NCI-H1105 (cell line): ENCODE results near the gene WDR90.

Experiments used
- DNase-seq: peaks from one replicate; lab custom pipeline; 2025; lab: John Stamatoyannopoulos, UW

WDR90 gene

DNA sequence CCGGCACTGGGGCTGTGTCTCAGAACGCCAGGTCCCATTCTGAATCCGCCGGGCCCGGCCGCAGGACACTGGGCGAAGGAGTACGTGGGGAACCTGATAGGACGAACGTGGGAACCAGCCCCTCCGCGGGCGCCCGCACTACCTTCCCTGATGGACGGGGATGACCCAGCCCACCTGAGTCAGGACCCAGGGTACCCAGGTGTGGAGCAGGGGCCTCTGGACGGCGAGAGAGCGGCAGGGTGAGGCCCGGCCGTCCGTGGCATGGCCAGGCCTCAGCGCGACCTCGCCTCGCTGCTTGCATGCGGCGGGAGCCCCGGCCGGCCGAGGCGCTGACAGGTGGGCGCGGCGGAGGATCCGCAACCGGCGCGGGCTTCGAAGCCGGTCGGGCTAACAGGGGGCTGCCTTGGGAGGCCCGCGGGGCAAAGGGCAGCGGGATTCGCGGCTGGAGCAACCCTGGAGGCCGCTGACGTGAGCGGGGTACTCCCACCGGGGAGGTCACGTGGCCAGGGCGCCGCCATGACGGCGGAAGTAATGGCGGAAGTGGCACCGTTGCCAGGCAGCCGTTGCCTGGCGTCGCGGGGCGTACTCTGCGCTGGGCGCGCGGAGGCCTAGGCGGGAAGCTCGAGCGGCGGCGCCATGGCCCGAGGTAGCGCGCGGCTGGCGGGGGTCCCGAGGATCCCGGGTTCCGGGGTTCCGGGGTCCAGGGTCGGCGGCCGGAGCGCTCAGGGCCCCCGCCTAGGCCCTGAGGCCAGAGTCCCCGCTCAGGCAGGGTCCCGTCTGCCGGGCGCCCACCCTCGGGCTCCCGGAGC is at the start of gene WDR90:
WDR90 (plus strand) TSS at position 585 of the 809 bp plus-strand sequence; CDS start at position 637, 52 bp downstream.
- DNase-seq: peak; percentile 83

DNA sequence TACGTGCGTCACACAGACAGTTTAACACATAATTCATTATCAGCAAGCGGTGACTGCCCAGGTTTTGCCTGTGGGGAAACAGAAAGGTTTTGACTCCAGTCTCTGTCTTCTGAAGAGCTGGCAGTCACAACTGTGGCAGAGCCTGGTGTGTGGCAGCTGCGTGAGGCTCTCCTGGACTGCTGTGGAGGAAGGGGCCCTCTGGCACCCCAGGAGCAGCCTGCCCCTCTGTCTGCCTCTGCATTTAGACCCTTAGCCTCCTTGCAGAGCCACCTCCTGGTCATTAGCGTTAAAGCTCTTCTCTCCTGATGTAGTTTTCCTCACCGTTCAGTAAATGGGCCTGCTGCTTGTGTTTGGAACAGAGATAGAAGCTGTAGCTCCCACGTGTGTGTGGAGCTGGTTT is 48.4 kb upstream of the WDR90 start:
- DNase-seq: no peak

DNA sequence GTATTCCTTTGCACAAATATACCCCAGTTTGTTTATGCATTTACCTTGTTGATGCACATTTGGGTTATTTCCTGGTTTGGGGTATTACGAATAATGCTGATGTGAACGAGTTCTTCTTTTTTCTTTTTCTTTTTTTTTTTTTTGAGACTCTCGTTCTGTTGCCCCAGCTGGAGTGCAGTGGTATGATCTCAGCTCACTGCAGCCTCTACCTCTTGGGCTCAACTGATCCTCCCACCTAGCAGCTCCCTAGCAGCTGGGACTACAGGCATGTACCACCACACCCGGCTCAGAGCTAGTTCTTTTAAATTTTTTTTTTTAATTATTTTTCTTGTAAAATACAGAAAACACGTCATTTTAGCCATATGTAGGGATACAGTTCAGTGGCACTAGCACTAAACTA is 45.2 kb upstream of the WDR90 start:
- no peak for DNase-seq

DNA sequence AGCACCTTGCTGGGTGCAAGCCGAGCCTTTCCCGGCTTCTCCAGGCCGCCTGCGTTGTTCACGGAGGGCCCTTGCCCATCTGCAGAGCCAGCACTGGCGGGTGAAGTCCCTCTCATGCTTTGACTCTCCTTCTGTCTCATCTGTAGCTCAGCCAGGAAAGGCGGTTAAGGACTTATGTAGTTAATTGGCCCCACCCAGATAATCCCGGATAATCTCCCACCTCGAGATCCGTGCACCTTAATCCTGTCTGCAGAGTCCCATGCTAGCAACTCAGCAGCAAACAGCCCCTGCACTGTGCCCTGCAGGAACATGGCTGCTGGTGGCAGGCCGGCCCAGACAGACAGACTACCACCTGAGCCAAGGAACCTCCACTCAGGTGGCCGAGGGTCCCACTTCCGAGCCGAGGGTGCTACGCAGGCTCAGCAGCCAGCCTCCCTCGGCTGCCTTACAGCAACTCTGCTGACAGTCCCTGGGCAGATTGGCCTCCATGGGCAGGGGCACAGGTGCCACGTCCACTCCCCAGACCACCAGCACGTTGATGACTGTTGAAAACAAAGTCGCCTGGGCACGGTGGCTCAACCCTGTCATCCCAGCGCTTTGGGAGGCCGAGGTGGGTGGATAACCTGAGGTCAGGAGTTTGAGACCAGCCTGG is 42.4 kb upstream of the WDR90 start:
- DNase-seq: no peak

DNA sequence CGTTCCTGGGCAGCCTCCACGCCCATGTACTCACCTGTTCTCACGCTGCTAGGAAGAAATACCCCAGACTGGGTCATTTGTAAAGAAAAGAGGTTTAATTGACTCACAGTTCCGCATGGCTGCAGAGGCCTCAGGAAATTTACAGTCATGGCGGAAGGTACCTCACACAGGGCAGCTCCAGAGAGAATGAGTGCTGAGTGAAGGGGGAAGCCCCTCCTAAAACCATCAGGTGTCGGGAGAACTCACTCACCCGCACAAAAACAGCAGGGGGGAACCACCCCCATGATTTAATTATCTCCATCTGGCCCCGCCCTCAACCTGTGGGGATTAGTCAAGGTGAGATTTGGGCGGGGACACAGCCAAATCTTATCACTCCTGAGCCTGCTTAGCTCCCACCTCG is 41.1 kb upstream of the WDR90 start:
- no peak for DNase-seq

- DNase-seq: no peak
Observed at GRCh38 chr16:609316-609715, 39.8 kb upstream of the WDR90 start.

DNA sequence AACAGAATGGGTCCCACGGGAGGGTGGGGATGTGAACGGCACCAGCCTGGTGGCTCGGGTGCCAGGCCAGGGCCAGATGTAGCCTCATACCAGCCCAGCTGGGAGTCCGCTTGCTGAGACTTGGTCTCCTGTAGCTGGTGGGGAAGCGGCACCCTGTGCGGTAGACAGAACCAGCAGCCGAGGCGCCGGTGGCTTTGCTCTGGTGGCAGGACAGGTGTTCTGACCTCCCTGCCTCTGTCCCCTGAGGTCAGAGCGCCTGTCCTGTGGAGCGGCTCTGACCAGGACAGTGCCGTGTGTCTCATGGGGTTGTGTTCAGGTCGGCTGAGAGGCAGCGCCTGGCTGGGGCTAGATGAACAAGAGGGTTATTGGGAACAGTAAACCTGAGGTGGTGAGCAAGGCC is 39.2 kb upstream of the WDR90 start:
- DNase-seq: no peak

- no peak for DNase-seq
Observed at GRCh38 chr16:610513-611381, 38.4 kb upstream of the WDR90 start.

DNA sequence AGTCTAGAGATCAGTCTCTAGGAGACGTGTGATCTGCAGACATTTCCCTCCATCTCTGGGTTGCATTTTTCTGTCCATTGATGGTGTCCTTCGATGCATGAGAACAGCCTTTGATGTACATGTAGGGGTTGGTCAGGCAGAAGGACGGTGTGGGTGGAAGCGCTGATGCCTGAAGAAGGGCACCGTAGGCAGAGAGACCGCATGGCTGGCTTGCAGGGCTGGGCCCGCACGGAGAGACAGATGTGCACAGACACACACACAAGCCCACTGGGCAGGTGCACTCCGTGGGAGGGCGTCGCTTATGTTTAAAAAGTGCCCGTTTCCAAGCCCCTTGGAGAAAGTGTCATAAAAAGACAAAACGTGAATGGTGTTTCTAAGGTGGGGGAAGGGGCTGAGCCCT is 34.0 kb upstream of the WDR90 start:
- no peak for DNase-seq

DNA sequence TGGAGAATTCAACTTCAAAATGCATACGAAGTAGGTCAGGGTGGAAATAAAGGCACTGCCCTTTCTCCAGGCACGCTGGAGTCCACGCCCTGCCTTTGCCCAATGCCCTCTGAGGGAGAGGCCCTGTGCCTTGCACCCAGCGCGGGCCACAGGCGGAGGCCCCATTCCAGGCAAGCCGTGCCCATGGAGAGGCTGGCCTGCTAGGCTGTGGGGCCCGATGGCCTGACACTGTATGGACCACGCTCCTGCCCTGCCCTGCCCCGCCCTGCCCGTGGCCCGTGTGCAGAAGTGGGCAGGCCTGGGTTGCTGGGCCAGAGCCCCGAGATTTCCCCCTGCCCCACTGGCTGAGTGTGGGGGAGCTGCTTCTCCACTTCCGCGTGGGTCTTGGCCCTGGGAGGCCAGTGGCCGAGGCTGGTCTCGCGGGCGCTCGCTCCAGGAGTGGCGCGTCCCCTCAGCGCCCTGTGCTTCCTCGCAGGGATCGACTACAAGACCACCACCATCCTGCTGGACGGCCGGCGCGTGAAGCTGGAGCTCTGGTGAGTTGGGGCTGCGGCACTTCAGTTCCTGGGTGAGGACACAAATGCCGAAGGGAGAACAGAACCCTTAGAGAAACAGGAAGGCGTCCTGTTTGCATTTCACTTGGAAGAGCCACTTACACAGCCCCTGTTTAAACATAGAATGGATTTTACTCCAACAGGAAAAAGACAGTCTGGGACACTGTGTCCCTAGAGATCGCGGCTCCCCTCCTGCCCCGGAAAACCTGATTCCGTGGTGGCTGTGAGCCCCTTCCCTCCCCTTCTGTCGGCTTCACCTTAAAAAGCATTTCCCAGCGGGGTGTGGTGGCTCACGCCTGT is 32.2 kb upstream of the WDR90 start:
- no peak for DNase-seq

GRCh38 chr16:617855-618254 is 31.3 kb upstream of the WDR90 start:
- DNase-seq: no peak

- DNase-seq: no peak
Observed at GRCh38 chr16:619476-620100, 29.6 kb upstream of the WDR90 start.

DNA sequence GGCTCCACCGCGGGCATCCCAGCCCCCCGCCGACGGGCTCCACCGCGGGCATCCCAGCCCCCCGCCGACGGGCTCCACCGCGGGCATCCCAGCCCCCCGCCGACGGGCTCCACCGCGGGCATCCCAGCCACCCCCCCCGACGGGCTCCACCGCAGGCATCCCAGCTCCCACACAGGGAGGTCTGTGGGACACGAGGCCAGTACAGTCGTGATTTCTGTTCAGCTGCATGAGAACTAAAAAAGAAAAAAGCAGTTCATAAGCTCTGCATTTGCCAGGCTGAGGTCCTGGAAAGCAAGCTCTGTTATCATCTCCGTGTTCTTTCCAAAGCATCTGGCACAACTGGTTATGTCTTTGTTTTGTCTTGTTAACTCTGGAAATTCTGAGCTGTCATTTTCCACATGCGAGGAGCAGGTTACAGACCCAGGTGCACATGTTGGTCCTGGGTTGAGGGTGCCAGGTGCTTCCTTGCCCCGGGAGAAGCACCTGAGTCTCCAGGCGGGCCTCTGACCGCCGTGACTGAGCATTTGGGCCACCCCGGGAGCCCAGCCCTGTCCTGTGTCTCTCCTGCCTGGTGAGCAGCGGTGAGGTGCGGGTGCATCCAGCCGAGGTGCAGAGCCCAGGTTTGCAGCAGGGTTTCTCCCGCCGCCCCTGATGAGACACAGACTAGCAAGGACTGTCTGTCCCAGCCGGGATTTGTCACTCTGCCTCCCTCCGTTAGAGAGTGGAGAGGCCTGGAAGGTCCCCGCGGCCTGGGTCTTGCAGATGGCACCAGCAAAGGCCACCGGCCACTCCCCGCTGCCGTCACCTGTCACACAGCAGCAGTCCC is 28.3 kb upstream of the WDR90 start:
- DNase-seq: no peak

GRCh38 chr16:621526-622105 is 27.5 kb upstream of the WDR90 start:
- peak; percentile 25 for DNase-seq

DNA sequence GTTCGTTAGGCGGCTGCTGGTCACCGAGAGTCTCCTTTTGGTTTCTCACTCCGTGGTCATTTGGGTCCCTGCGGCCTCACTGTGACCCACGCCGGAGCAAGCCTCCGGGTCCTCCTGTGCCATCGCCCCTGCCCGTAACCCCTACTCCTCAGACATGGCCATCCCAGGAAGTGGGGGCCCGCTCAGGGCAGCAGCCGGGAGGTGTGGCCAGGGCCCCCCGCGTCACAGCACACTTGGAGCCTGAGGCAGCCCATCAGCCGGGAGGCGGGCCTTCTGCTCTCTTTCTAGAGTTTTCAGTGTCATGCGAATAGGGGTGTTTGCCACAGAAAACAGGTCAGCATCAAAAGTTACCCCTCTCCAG is 26.3 kb upstream of the WDR90 start:
- DNase-seq: no peak

DNA sequence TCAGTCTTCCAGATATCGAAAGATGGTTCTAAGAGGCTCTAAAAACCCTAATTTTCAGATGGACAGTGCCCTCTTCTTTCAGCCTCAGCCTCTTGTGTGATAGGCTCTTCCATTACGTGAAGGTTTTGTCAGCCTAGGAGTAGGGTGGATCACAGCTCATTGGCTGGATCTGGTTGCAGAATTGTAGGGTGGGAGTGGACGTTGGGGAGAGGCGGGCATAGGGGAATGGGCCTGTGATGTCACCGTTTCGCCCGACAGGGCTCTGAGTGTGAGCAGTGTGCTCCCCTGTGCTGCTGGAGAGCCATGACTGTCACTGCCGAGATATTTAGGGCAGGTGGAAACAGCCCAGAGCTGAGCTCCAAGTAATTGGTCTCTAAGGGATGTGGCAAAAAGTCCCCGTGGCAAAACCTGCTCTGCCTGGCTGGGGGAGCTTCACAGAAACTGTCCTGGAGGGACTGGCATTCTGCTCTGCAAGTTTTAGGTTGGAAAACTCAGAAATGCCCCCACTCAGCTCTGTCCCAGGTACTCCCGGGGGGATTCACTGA is 24.6 kb upstream of the WDR90 start:
- no peak for DNase-seq

- no peak for DNase-seq
Observed at GRCh38 chr16:625117-625976, 23.8 kb upstream of the WDR90 start.

GRCh38 chr16:625977-626765 is 23.0 kb upstream of the WDR90 start:
- DNase-seq: no peak
